Activated CD4-positive, alpha-beta T cell treated with anti-CD3 and anti-CD28 coated beads, Interleukin-10, Interleukin-2, amounts not matched to agents 100 ng/mL and 50 ng/mL, durations not matched to agents 16 hours and 8 hours (primary cell): Measurements from ENCODE around the gene HORMAD1.
A peak's percentile ranks its signal among the peaks of the same experiment; 100 is the strongest.
"Not testable (repeated sequence)": the region's sequence is repeated elsewhere in the genome, so short reads cannot be mapped to it uniquely, and the experiment has no call there.

Experiments used
- DNase-seq: peaks from one replicate; pipeline ENCODE4 v3.0.0-alpha.2; 2020

The HORMAD1 gene

DNA sequence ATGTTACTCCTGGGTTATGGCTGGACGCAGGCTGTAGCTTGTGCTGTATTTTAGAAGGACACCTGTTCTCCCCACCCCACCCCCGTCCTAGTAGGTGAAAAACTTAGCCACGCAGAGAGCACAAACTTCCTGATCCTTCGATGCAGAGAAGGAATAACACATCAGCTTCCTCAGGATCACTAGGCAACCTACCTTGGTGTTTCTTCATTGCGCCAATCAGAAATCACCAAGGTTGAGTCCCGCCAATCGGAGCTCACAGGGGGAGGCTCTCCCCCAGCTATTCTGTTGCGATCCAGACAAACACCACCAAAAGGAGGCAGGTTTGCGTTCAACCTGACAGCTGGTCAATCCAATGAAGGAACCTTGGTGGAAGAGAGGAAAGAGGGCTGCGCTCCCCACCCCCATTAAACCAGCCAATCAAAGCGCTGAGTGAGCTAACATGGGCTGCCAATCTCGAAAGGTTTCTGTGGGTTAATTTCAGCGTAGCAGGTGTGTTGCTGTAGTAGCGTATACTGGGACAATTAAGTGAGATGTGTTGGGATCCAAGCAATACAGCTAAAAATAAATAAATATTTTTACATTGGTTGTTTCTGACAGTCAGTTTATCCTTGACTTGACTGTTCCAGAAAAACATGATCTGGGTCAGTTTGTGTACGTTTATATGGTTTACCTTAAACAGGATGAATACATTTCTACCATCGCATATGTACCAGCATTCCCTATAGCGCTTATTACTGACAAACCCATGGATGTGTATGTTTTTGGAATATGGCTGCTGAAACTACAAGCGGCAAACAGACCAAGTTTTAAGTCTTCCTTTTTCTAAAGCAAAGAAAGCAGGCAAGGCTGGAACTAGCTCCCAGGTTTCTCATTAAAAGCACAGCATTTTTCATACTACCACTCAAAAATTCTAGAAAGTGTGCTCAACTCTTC, 23.4 kb downstream of the HORMAD1 start, which contains the start of gene GOLPH3L:
Gene GOLPH3L (minus strand): TSS at position 160 of the 933 bp plus-strand sequence. CDS start 2,316 bp downstream, outside the sequence.
- DNase-seq: peak; percentile 98

DNA sequence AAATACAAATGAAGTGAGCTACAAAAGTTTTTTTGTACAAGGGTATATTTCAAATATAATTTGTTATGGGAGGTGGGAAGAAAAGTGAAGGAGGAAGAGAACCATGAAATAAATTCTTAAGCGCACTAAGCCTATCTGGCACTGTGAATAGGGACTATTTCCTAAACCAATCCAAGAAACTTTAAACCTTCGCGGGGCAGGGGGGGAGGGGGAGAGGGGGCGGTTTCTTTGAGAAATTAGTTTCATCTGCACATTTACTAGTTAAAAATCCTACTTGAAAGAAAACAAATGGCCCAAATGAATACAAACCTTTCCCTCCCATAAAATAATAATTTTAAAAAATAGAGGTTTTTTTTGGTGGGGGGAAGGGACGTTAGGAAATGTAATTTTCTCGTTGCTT, 24.1 kb downstream of the HORMAD1 start:
- no peak for DNase-seq

DNA sequence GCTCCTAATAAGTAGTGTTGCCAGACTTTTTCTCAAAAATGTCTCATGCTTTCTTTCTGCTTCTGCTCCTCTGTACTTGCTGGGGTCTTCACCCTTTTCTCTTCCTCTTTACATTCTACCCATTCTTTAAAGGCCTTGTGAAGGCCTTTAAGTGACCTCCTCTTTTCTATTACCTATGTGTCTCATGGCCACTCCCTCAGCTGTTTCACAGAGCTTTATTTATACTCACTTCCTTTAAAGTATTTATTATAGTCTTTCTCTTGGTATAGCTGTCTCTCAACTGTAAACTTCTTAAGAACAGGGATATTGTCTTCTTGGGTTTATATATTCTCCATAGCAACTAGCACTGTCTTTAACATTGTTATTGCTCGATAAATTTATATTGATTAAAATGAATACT, 24.5 kb downstream of the HORMAD1 start:
- no peak for DNase-seq

DNA sequence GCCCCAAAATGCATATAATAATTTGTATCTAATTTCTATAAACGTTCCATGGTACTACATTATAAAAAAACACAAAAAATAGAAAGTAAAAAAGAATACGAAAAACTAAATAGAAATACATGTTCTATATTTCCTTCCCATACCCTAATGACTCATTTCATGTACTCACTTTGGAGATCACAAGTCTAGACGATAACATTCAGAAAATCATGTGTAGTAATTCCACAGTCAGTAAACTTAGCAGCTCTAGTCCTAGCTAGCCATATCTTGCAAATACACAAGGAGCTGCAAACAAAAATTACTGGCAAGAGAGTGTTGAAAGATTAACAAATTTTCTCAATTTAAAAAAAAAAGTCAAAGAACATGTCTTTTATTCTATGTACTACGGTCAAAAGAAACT, 25.1 kb downstream of the HORMAD1 start:
- peak; percentile 4 for DNase-seq

DNA sequence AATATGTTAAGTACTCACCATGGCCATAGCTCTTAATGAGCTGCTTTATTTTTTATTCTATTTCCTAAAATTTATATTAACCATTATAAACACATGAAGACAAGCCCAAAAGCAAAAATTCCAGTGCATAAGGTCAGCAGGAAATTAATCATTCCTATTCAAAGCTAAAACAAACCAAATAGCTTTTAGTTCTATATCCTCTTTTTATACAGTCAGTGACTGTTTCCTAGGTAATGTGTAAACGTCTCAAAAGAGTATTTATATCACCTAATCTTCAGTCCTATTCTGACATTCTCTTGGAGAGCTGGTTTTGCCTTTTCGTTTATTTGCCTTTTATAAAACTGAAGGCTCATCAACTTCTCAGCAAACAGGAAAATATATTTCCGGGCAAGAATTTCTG, 28.0 kb downstream of the HORMAD1 start:
- DNase-seq: no peak

DNA sequence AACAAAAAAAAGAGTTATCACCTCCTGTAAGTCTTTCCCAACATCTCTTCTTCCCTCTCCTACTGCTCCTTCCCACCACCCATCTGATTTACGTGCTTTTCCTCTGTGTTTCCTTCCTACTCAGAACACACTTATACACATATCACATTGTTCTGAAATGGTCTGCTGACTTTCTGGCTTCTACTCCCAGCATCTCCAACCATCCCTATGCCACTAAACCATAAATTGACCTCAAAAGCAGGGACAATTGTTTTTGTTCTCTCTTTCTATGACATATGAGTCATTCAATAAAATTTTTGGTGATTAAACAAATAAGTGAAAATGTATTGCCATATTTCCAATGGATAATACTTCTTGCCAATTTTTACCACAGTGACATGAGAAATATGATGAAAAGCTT, 31.9 kb downstream of the HORMAD1 start:
- no peak for DNase-seq

DNA sequence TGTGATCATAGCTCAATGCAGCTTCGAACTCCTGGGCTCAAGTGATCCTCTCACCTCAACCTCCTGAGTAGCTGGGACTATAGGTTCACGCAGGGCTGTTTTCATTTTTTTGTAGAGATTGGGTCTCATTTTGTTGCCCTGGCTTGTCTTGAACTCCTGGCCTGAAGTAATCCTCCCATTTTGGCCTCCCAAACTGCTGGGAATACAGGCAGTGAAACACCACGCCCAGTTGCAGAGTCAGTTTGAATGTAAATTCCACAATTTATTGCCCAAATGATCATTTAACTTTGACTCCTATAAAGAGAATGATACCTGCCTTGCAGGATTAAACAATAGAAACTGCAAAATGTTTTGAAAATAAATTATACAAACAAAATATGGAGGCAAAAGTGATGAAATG, 34.4 kb downstream of the HORMAD1 start:
- no peak for DNase-seq

DNA sequence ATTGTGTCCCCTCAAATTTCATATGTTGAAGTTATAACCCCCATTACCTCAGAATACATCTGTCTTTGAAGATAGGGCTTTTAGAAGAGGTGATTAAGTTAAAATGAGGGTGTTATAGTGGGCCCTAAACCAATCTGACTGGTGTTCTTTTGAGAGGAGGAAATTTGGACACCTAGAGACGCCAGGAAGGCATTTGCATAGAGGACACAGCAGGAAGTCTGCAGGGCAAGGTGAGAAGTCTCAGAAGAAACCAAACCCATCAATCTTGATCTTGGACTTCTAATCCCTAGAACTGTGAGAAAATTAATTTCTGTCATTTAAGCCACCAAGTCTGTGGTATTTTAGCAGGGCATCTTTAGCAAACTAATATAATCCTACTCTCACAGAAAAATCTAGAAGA, 36.8 kb downstream of the HORMAD1 start:
- DNase-seq: no peak

DNA sequence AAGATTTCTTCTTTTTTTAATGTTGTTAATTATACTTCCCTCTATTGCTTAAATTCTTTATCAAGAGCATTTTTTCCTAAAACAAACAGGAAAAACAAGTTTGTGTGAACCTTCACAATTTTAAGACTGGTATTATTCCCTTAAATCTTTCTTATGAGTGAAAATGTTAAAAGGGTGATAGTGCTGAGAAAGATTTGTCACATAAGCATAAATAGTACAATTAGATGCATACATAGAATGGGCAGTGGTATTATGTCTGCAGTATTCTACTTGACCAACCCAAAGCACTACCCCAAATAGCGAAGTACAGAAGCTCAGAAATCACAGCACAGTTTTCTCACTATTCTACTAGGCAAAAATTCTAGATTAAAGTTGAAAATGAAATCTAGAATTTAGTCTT, 41.7 kb downstream of the HORMAD1 start:
- DNase-seq: no peak

DNA sequence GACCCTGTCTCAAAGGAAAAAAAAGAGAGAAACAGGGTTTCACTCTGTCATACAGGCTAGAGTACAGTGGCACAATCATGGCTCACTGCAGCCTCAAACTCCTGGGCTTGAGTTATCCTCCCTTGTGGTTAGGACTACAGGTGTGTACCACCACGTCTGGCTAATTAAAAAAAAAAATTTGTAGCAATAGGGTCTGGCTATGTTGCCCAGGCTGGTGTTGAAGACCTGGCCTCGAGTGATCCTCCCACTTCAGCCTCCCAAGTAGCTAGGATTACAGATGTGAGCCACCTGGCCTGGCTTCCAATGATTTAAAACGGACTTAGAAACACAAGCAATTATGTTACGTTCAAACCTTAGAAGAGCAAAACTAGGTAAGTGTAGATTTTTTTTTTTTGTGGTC, 45.8 kb downstream of the HORMAD1 start:
- DNase-seq: no peak

DNA sequence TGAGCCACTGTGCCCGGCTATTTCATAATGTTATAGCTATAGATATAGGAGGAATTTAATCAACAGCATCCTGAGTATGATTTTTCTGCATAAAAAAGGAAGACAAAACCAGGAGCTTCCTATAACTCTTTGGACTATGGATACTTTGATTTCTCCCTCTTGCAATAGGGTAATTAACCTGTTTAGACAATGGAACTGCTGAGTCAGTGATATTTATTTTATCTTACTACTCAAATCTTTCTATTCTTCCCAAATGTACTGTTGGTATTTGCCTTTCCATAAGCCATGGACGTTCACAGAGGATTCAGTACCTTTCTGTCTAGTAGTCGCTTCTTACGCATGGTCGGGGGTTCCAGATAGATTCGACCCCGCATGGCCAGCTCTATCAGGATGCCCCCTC, 57.4 kb downstream of the HORMAD1 start:
- no peak for DNase-seq

DNA sequence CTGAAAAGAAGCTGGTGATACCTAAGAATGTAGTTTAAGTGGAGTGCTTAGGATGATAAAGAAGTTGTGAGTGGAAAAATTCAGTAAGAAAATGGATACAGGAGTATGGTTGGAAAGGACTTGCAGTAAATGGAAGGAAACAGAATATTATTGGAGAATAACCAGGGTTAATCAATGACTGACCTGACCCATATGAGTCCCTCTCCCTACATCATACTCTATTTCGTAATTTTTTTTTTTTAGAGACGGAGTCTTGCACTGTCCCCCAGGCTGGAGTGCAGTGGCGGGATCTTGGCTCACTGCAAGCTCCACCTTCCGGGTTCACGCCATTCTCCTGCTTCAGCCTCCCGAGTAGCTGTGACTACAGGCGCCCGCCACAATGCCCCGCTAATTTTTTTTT, 57.9 kb downstream of the HORMAD1 start:
- no peak for DNase-seq

DNA sequence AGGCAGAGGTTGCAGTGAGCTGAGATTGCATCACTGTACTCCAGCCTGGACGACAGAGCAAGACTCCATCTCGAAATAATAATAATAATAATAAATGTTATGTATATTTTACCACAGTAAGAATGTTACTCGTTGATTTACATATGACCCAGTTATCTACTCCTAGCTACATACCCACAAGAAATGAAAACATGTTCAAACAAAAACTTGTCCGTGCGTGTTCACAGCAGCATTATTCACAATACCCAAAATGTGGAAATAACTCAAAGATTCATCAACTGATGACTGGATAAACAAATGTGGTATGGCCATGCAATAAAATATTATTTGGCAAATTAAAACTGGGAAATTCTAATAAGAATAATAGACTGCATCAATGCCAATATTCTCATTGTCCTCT, 59.5 kb downstream of the HORMAD1 start:
- DNase-seq: no peak

DNA sequence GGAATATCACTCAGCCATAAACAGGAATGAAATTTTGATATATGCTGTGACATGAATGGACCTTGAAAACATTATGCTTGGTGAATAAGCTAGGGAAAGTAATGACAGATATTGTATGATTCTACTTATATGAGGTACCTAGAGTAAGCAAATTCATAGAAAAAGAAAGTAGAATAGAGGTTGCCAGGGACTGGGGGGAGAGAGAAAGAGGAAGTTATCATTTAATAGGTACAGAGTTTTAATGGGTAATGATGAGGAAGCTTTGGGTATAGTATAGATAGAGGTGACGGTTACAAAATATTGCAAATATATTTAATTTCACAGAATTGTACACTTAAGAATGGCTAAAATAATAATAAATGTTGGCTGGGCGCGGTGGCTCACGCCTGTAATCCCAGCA, 60.1 kb downstream of the HORMAD1 start:
- no peak for DNase-seq

DNA sequence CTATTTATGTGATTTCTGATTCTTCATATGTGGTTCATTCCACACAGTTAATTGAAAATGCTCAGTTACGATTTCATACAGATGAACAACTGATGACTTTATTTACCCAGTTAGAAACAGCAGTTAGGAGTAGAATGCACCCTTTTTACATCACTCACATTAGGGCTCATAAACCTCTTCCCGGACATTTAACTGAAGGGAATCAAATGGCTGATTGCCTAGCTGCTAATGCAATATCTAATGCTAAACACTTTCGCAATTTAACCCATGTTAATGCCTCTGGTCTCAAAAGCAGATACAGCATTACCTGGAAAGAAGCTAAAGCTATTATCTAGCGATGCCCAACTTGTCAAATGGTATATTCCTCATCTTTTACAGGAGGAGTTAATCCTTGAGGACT, 63.6 kb downstream of the HORMAD1 start:
- not testable (repeated sequence) for DNase-seq

DNA sequence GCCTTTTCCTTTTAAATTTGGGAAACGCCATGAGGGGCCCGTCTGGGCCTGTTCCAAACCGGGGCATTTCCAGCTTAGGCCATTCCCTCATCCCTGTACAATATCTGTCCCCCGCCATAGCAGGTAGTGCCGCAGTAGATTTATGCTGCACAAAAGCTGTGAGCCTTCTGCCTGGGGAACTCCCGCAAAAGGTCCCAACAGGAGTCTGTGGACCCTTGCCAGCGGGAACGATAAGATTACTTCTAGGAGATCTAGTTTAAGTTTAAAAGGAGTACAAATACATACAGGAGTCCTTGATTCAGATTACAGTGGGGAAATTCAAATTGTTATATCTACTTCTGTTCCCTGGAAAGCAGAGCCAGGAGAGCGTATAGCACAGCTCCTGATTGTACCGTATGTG, 66.1 kb downstream of the HORMAD1 start:
- DNase-seq: not testable (repeated sequence)

DNA sequence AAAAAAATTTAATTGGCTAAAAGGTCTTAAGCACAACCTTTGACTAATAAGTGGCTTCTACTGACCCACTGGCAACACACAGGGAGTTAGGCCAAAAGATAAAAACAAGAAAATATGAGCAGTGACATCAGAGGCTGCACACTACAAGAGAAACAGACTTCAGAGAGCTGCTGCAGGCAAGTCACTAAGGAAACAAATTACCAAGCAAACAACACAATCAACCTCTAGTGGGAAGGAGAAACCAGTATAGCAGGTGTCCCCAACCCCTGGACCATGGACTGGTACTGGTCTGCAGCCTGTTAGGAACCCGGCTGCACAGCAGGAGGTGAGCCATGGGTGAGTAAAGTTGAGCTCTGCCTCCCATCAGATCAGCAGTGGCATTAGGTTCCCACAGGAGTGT, 70.5 kb downstream of the HORMAD1 start:
- DNase-seq: no peak

DNA sequence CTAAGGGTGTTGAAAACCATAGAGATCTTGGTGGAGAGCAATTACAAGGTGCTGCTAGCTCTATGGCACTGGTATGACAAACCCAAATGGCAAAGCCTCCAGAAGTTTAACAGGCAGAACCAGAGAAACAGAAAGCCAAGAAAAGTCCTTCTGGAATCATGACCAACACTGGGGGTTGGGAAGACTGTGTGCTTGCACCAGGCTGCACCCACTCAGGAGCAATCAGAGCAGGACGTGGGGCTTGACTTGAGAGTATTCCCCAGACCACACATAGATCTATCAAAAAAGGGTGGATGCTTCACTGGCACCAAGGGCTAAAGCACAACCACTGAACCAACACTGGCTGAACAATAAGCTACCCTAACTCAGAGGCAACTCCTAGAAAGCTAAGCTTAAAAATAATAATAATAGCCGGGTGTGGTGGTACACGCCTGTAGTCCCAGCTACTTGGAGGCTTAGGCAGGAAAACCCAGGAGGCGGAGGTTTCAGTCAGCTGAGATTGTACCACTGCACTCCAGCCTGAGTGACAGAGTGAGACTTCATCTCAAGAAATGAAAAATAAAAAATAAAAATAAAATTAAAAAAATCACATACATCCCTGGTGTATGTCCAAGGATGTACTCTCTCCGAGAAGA, 71.1 kb downstream of the HORMAD1 start:
- no peak for DNase-seq
